Activated T-helper 9 cell treated with anti-CD3 and anti-CD28 coated beads, Interleukin-2, amount 50 U/mL, for 16 hours (primary cell): ENCODE results near the gene NSL1.
"Not testable (repeated sequence)": the region's sequence is repeated elsewhere in the genome, so short reads cannot be mapped to it uniquely, and the experiment has no call there.

ENCODE experiments used
- DNase-seq: peaks from one replicate; pipeline ENCODE4 v3.0.0-alpha.2; 2020; ENCODE audit warnings: low read depth

The NSL1 gene

DNA sequence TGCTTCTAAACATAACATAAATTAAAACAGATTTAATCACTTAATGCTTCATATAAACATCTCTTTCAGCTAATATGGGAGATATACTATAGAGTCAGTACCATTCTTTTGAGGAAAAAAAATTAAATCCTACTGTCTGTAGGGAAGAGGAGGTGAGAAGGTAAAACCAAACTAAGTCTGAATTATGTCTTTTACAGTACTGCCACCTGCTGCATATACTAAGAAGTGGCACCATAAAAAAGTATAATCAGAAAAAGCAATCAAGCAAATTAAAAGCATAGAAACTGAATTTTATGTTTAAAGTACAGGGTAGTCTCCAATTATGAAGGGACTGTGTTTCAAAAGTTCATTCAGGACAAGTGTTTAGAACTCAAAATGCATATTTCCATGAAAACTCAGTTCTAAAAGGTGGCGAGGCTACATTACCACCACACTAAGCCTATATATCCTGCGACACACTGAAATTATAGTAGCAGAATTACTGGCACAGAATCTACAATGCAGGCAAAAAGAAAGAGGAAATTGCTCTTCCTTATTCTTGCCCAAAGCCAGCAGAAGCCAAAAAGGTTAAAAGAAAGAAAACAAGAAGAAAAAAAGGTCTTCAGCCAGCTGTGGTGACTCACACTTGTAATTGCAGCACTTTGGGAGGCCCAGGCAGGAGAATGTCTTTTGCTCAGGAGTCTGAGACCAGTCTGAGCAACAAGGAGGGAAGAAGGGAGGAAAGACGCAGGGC lies 9.0 kb downstream of the NSL1 start:
- no peak for DNase-seq

DNA sequence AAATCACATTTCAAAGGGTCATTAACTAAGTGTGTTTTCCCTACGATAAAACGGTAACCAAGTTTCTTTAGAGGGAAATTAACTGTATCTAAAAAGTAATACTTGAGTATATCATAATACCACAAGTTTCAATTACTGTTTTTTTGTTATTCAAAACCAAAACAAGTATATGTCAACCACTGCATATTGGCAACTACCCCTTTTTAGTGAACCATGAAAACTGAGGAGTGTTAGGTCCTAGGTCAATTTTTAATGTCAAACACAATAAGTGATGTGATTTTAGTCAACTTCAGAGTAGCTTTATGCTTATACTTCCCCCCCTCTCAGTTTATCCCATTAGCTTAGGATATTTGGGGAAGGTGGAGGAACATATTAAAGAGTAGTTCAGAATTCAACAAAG lies 10.4 kb downstream of the NSL1 start:
- no peak for DNase-seq

DNA sequence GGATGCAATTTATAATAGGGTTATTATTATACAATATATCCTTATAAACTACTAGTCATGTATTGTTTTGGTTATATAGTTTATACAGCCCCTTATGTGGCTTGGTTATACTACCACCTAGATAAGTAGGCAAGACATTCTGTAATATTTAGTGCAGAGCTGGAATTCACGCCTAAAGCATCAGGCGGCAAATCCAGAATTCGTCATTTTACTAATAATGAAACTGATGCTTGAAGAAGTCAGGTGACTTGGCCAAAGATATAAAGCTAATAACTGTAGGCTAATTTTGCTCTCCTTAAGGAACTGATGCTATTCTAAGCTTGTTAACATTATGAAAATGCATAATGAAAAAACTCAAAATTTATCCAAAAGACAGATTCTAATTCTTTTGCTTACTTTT lies 10.8 kb downstream of the NSL1 start:
- DNase-seq: no peak

DNA sequence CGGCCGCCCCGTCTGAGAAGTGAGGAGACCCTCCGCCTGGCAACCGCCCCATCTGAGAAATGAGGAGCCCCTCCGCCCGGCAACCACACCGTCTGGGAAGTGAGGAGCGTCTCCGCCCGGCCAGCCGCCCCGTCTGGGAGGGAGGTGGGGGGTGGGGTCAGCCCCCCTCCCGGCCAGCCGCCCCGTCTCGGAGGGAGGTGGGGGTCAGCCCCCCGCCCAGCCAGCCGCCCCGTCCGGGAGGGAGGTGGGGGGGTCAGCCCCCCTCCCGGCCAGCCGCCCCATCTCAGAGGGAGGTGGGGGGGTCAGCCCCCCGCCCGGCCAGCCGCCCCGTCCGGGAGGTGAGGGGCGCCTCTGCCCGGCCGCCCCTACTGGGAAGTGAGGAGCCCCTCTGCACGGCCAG lies 12.5 kb downstream of the NSL1 start:
- DNase-seq: not testable (repeated sequence)

DNA sequence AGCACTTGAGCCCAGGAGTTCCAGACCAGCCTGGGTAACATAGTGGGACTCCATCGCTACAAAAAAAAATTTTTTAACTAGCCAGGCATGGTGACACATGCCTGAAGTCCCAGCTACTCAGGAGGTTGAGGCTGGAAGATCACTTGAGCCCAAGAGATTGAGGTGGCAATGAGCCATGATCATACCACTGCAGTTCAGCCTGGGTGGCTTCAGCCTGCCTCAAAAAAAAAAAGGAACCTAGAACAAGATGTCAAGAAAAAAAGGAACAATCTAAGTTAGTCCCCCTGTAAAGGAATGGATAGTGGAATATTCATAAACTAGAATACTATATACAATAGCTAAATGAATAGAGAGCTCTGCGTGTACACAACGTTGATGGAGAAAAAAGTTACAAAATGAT lies 14.4 kb downstream of the NSL1 start:
- no peak for DNase-seq

DNA sequence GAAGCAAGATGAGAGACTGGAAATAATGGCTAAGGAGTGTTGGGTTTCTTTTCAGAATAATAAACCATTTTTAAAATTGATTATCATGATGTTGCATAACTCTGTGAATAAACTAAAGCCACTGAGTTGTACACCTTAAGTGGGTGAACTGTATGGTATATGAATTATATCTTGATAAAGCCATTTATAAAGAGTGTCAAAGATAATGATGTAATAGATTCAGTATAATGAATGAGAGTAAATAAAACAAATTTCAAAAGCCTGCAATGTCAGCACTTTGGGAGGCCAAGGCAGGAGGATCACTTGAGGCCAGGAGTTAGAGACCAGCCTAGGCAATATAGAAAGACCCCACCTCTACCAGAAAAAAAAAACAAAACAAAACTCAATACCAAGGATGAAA lies 16.3 kb downstream of the NSL1 start:
- DNase-seq: no peak

DNA sequence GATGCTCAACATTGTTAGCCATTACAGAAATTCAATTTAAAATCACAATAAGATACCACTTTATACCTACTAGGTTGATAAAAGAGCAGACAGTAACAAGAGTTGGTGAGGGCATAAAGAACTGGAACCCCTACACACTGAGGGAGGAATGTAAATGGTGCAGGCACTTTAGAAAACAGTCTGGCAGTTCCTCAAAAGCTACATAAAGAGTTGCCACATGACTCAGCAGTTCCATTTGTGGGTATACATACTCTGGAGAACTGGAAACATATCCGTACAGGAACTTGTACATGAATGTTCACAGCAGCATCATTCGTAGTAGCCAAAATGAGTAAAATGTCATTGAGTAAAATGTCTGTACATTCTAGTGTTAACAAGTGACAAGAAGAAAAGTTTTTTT lies 17.0 kb downstream of the NSL1 start:
- DNase-seq: no peak

DNA sequence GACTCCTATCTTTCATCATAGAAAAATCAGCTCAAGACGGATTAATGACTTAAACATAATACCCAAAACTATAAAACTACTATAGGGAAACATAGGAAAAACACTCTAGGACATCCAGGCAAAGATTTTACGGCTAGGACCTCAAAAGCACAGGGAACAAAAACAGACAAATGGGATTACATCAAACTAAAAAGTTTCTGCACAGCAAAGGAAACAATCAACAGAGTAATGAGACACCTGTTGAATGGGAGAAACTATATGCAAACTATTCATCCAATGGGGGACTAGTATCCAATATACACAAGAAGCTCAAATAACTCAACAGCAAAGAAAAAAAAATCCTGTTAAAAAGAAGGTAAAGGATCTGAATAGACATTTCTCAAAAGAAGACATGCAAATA lies 18.6 kb downstream of the NSL1 start:
- DNase-seq: no peak

DNA sequence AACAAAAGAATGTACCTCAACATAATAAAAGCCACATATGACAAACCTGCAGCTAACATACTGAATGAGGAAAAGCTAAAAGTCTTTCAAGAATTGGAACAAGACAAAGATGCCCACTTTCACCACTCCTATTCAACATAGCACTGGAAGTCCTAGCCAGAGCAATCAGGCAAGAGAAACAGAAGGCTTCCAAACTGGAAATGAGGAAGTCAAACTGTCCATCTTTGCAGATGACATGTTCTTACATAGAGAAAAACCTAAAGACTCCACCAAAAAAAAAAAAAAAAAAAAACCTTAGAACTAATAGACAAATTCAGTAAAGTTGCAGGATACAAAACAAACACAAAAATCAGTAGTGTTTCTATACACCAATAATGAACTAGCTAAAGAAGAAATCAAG lies 20.2 kb downstream of the NSL1 start:
- DNase-seq: no peak

DNA sequence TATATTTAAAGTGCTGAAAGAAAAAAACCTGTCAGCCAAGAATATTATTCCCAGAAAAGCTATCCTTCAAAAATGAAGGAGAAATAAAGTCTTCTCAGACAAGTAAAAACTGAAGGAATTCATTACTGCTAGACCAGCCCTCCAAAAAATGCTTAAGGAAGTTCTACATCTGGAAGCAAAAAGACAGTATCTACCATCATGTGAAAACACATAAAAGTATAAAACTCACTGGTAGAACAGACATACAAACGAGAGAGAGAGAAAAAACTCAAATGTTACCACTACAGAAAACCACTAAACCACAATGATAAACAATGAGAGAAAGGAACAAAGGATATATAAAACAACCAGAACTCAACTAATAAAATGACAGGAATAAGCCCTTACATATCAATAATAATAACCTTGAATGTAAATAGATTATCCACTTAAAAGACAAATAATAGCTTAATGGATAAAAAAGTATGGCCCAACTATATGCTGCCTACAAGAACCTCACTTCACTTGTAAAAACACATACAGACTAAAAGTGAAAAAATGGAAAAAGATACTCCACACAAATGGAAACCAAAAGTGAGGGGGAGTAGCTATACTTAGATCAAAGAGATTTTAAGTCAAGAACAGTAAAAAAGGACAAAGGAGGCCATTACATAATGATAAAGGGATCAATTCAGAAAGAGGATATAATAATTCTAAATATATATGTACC lies 22.0 kb downstream of the NSL1 start:
- no peak for DNase-seq

DNA sequence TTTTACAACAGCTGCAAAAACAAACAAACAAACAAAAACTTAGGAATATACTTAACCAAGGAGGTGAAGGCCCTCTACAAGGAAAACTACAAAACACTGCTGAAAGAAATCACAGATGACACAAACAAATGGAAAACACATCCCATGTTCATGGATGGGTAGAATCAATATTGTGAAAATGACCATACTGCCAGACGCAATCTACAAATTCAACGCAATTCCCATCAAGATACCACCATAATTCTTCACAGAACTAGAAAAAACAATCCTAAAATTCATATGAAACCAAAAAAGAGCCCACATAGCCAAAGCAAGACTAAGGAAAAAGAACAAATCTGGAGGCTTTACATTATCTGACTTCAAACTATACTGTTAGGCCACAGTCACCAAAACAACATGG lies 24.8 kb downstream of the NSL1 start:
- not testable (repeated sequence) for DNase-seq

DNA sequence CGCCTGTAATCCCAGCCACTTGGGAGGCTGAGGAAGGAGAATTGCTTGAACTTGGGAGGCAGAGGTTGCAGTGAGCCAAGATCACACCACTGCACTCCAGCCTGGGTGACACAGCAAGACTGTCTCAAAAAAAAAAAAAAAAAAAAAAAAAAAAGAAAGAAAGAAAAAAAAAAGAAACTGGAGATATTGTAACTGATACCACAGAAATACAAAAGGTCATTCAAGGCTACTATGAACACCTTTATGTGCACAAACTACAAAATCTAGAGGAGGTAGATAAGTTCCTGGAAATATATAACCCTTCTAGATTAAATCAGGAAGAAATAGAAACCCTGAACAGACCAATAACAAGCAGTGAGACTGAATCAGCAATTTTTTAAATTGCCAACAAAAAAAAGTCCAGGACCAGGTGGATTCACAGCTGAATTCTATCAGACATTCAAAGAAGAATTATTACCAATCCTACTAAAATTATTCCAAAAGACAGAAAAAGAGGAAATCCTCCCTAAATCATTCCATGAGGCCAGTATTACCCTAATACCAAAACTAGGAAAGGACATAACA lies 26.8 kb downstream of the NSL1 start:
- DNase-seq: not testable (repeated sequence)

DNA sequence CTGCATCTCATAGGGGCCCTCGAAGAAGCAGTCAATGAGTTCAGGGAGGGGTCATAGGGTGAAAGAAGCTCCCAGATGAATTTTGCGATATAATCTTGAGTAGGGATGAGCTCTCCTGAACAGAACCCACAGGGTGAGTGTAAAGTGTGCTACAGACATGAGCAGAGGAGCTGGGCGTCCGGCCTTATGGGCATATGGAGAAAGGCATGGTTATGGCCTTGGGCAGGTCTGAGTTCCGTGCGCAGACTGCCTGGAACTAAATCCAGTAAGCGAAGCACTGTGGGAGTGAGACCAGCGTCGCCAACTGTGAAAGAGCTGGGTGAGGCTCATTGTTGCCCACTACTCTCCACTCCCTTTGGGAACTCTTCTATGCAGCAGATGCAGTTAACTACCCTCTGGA lies 28.7 kb downstream of the NSL1 start:
- no peak for DNase-seq

DNA sequence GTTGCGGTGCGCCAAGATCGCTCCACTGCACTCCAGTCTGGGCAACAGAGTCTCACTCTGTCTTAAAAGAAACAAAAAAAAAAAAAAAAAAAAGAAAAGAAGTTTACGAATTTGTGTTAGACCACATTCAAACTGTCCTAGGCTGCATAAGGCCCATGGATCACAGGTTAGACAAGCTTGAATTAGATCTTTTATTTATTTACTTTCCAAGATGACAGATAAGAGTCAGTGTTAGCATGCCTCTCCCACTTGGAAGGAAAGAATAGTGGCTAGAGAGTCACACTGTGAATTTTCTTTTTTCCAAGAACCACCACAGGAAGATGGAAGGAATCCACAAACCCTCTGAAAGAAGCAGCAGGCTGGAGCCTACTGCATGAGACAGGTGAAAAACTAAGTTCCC lies 29.3 kb downstream of the NSL1 start:
- DNase-seq: no peak

DNA sequence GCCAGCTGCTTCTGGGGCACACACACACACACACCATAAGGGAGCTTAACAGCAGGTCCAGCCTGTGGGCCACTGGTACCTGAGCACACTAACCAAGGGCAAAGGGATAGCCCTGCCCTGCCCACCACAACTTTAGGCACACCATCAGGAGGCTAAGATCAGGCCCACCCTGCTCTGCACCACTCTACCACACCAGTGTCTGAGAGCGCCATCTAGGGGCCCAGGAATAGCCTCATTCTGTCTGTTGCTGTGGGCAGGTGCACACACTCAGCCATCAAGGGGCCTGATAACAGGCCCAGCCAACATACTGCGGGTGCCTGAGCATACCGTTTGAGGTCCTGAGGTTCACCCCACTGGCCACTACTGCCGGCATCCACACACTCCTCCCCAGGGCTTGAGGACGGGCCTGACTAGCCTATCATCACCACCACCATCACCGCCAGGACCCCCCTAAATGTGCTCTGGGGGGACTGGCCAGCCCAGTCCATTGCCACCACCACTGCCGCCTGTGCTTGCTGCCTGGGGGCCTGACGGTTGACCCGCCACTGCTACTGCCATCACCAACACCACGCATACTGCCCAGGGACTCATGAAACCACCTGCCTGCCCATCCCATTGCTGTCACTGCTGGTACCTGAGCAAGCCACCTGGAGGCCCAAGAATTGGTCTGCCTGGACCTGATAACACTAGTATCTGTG lies 31.3 kb downstream of the NSL1 start:
- DNase-seq: peak; percentile 35

DNA sequence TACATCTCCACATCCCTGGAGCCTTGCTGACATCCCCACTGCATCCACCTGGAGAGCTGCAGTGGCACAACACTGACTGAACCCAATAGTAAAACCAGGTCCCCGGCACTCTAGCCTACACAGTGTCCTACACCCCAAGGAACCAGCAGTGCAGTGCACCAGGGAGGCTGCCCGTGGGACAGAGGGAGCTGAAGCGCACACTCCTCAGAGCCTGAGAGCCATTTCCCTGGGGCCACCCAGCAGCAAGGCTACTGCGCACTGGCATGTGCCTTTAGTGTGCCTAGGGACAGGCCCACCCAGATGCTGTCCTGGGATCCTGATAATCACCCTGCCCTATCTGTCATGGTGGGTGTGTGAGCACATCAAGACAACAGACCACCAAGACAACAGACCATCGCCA lies 31.9 kb downstream of the NSL1 start:
- DNase-seq: no peak

DNA sequence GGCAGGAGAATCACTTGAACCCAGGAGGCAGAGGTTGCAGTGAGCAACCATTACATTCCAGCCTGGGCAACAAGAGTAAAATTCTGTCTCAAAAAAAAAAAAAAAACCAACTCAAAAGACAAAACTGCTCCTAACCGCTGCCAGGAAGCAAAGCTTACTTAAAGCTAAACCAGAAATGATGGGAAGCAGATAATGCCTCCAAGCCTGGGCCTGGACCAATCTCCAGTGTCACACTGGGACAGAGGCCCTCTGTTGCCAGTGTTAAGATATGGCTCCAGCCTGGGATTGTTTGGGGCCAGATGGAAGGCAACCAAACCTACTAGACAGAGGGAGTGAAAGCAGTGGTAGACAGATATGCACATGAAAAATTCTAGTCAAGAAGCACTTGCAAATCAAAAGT lies 36.9 kb downstream of the NSL1 start:
- DNase-seq: no peak

DNA sequence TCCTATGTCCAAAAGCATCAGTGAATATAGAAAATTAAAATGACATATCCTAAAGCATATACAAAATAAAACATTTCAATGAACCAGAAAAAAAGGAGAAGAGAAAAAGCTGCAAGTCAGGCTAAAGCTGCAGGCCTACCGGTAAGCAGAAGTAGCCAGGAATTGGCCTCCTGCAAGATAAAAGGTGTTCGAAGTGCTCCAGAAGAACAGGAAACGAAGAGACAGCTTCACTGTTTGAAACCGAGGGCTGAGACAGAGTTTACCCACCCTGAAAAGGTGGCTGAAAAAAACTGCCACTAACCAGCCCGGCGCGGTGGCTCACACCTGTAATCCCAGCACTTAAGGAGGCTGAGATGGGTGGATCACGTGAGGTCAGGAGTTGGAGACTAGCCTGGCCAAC lies 37.4 kb downstream of the NSL1 start:
- no peak for DNase-seq

DNA sequence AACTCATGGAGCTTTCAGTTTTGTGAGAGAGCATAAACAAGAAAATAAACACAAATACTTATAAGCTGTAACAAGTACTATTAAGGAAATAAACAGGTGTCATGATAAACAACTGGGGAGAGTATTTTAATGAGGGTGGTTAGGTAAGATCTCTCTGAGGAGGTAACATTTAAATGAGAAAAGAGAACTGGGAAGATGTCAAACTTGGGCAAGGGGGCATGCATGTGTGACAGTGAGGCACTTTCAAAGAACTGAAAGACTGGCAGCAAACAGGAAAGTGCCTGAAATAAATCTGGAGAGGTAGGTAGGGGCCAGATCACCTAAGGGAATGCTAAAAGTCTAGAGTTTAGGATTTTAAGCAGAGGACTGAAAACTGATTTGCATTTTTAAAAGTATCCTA lies 37.8 kb downstream of the NSL1 start:
- no peak for DNase-seq

DNA sequence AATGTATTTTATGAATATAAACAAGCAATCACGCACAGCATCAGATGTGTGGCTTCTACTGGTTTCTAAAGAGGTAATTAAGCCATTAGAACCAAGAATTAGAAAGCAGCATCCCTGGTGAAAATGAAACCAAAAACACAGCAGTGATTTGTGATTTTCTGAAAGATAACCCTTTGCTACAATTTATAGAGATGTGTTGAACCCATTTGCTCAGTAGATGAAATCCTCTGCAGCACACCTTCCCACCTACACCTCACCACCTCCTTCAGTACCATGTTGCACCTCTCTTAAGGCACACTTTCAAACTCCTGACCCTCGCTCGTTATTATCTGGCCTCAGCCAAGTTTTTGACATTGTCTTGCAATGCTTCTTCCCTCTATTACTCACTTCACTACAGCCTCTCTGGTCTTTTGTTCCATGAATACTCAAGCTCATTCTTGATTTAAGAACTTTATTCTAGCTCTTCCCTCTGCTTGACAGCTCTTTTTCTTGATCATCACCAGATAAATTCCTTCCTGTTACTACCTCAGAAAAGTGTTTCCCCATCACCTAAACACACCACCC lies 38.6 kb downstream of the NSL1 start:
- DNase-seq: no peak

DNA sequence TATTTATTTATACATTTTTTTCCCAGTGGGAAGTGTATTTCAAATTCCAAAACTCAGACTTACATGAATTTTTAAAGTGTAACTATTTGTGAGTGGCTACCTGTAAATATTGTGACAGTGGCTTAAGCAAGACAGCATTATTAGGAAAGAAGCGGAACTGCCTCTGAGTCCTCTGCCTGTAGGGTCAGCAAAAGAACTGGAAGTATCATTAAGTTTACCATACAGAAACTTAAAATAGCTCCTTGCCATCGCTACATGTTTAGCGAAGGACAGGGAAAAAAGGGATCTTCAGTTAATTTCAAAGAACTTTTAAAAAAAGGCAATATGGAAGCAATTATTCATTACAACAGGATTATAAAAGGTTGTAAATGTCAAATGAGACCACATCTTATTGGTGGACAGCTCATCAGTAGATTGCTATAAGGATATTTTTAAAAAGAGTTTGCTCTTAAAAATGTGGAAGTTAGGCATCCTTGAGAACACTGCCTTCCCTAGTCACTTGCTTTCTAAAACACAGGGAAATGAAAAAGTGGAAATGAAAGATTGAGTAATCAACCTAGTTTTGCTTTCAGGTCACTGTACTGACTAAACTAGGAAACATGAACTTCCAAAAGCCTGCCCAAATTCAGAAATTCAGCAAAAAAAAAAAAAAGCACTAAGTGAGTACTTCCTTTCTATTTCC lies 39.2 kb downstream of the NSL1 start:
- DNase-seq: no peak
